K562 (cell line): Measurements from ENCODE around the gene COQ8B. TPM values are rescaled to one million over a fixed set of nuclear protein-coding genes. Genes with fewer than 3 reads are reported as not detected.

ENCODE experiments used
- EP400 ChIP-seq: fragments of 450-650 bp; IDR thresholded peaks from 2 replicates; pipeline ENCODE4 v1.6.1; 2017; ENCODE audit warnings: antibody characterized with exemption, mild to moderate bottlenecking, moderate library complexity
- HNRNPL ChIP-seq: fragments of 200-400 bp; formaldehyde crosslinking; IDR thresholded peaks from 2 replicates; pipeline ENCODE4 v1.6.1; 2017; ENCODE audit warnings: low read depth, mild to moderate bottlenecking, low read length
- ILF3 ChIP-seq: fragments of 450-650 bp; IDR thresholded peaks from 2 replicates; pipeline ENCODE4 v1.6.1; 2018; ENCODE audit warnings: antibody characterized with exemption, mild to moderate bottlenecking, moderate library complexity, borderline replicate concordance
- MTF1 ChIP-seq: fragments of 250-450 bp; sonication (Bioruptor Pico); IDR thresholded peaks from 2 replicates; pipeline ENCODE4 v1.9.0; 2021; ENCODE audit warnings: moderate library complexity, mild to moderate bottlenecking, inconsistent platforms, borderline replicate concordance
- NCOR1 ChIP-seq: fragments of 450-650 bp; IDR thresholded peaks from 2 replicates; pipeline ENCODE4 v1.6.1; 2016; ENCODE audit warnings: mild to moderate bottlenecking, moderate library complexity
- SRSF9 ChIP-seq: fragments of 200-400 bp; formaldehyde crosslinking; IDR thresholded peaks from 2 replicates; pipeline ENCODE4 v1.6.1; 2017; ENCODE audit warnings: low read depth, low read length, borderline replicate concordance
- SUPT5H ChIP-seq: fragments of 450-650 bp; IDR thresholded peaks from 2 replicates; pipeline ENCODE4 v1.6.1; 2016
- ZBTB17 ChIP-seq: fragments of 450-650 bp; formaldehyde crosslinking; IDR thresholded peaks from 2 replicates; pipeline ENCODE4 v1.4.0; 2020; ENCODE audit warnings: mild to moderate bottlenecking
- polyA plus RNA-seq, 8 experiments: library from polyadenylated mRNA; depleted of rRNA in 4 of 8; stranded (reverse) in 5 of 8; unstranded in 3 of 8; fragments of >200 nt; fragmentation: Nextera tagmentation in 2 of 8; fragmentation: Illumina TruSeq in 1 of 8; extraction: Ambion mirVana in 2 of 8; extraction: Trizol in 1 of 8; gene quantifications; 2 replicates each; pipeline versions ENCODE4 v1.2.1 to v1.2.3, GENCODE V29; 2011 to 2014; ENCODE audit warnings: inconsistent platforms in 1 of 8, missing spikeins in 1 of 8
- total RNA-seq, 7 experiments: library from RNA; depleted of rRNA in 6 of 7; stranded (reverse); fragments of >200 nt in 6 of 7; fragmentation: Illumina TruSeq in 2 of 7; extraction: Trizol in 2 of 7; gene quantifications; 2 replicates each; pipeline versions ENCODE4 v1.2.1 to v1.2.3, GENCODE V29; 2011 to 2021; ENCODE audit warnings: low replicate concordance in 1 of 7
- TF ChIP-seq, protein P1 (sequence below): fragments of 450-650 bp; IDR thresholded peaks from 2 replicates; pipeline ENCODE4 v1.6.1; 2017; ENCODE audit warnings: antibody characterized with exemption, mild to moderate bottlenecking
- TF ChIP-seq, protein P2 (sequence below), 2 experiments: fragments of 250-450 bp in 1 of 2; fragments of 450-650 bp in 1 of 2; sonication (Bioruptor Pico) in 1 of 2; IDR thresholded peaks; 2 replicates each; pipeline versions ENCODE4 v1.6.1 to v1.8.0; 2016 to 2021; ENCODE audit warnings: mild to moderate bottlenecking in 2 of 2, moderate library complexity in 2 of 2, missing compliant biosample characterization in 1 of 2, missing genetic modification characterization in 1 of 2
- TF ChIP-seq, protein P3 (sequence below): fragments of 250-450 bp; sonication (Bioruptor Pico); IDR thresholded peaks from 2 replicates; pipeline ENCODE4 v1.6.1; 2021; ENCODE audit warnings: mild to moderate bottlenecking

The COQ8B gene
- total and polyA plus RNA-seq, 9 of the 15 experiments (the other 6 are each of a cell fraction or from before 2014, with no cell fraction given): 0.41 to 32.3 (median 12.9) TPM

- TF ChIP-seq HNRNPL: no peak
- TF ChIP-seq, protein P1, sequence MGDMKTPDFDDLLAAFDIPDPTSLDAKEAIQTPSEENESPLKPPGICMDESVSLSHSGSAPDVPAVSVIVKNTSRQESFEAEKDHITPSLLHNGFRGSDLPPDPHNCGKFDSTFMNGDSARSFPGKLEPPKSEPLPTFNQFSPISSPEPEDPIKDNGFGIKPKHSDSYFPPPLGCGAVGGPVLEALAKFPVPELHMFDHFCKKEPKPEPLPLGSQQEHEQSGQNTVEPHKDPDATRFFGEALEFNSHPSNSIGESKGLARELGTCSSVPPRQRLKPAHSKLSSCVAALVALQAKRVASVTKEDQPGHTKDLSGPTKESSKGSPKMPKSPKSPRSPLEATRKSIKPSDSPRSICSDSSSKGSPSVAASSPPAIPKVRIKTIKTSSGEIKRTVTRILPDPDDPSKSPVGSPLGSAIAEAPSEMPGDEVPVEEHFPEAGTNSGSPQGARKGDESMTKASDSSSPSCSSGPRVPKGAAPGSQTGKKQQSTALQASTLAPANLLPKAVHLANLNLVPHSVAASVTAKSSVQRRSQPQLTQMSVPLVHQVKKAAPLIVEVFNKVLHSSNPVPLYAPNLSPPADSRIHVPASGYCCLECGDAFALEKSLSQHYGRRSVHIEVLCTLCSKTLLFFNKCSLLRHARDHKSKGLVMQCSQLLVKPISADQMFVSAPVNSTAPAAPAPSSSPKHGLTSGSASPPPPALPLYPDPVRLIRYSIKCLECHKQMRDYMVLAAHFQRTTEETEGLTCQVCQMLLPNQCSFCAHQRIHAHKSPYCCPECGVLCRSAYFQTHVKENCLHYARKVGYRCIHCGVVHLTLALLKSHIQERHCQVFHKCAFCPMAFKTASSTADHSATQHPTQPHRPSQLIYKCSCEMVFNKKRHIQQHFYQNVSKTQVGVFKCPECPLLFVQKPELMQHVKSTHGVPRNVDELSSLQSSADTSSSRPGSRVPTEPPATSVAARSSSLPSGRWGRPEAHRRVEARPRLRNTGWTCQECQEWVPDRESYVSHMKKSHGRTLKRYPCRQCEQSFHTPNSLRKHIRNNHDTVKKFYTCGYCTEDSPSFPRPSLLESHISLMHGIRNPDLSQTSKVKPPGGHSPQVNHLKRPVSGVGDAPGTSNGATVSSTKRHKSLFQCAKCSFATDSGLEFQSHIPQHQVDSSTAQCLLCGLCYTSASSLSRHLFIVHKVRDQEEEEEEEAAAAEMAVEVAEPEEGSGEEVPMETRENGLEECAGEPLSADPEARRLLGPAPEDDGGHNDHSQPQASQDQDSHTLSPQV: no peak
- no peak for TF ChIP-seq MTF1 (CRISPR knock-in tag)
- TF ChIP-seq SUPT5H: no peak
- no peak for TF ChIP-seq EP400
- no peak for TF ChIP-seq ZBTB17 (CRISPR knock-in tag)
- TF ChIP-seq, protein P2, sequence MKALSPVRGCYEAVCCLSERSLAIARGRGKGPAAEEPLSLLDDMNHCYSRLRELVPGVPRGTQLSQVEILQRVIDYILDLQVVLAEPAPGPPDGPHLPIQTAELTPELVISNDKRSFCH (CRISPR knock-in tag; IDR thresholded peaks at IDR 0.05): no peak
- TF ChIP-seq, protein P2 (tag; IDR thresholded peaks at IDR 0.05): no peak
- TF ChIP-seq SRSF9: no peak
- TF ChIP-seq NCOR1: no peak
- TF ChIP-seq ILF3: no peak
- TF ChIP-seq, protein P3, sequence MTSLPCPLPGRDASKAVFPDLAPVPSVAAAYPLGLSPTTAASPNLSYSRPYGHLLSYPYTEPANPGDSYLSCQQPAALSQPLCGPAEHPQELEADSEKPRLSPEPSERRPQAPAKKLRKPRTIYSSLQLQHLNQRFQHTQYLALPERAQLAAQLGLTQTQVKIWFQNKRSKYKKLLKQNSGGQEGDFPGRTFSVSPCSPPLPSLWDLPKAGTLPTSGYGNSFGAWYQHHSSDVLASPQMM: no peak
These were observed 2.0 kb downstream of the COQ8B start (continued) for GRCh38 chr19:40714441-40715299.
